ENCODE results near the gene EME2. TPM values are rescaled to one million over a fixed set of nuclear protein-coding genes. Genes with fewer than 3 reads are reported as not detected.

EME2 gene
- total and polyA plus RNA-seq, 2 of the 13 experiments (the other 11 are each of a cell fraction or from before 2014, with no cell fraction given), result 4.4 to 7.6 TPM

DNA sequence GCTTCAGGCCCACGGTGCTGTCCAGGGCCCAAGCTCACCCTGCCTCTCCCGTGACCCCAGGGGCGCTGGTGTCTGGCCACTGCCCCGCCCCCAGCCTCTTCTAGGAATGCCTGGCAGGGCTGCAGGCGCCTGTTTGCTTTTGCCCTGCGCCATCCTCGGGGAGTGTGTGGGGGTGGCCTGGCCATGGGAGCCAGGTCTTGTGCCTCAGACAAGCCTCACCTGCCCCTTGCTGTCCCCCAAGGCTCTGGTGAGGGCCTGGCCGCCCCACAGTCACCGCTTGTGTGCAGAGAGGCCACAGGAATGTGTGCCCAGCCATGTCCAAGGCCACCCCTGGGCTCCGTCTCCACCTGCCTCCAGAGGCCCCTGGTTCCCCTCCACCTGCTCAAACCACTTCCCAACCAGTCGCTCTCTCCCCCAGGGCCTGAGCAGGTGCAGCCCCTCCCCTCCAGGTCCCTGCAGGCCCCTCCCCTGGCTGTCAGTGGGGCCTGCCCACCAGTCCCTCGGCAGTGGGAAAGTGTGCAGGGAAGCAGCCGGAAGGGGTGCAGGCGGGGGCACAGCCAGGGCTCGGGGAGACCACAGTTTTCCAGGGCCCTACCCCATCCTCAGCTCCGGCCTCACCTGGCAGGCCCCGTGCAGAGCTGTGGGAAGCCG, 21.7 kb downstream of the EME2 start (continued):
- TF ChIP-seq, protein P1, sequence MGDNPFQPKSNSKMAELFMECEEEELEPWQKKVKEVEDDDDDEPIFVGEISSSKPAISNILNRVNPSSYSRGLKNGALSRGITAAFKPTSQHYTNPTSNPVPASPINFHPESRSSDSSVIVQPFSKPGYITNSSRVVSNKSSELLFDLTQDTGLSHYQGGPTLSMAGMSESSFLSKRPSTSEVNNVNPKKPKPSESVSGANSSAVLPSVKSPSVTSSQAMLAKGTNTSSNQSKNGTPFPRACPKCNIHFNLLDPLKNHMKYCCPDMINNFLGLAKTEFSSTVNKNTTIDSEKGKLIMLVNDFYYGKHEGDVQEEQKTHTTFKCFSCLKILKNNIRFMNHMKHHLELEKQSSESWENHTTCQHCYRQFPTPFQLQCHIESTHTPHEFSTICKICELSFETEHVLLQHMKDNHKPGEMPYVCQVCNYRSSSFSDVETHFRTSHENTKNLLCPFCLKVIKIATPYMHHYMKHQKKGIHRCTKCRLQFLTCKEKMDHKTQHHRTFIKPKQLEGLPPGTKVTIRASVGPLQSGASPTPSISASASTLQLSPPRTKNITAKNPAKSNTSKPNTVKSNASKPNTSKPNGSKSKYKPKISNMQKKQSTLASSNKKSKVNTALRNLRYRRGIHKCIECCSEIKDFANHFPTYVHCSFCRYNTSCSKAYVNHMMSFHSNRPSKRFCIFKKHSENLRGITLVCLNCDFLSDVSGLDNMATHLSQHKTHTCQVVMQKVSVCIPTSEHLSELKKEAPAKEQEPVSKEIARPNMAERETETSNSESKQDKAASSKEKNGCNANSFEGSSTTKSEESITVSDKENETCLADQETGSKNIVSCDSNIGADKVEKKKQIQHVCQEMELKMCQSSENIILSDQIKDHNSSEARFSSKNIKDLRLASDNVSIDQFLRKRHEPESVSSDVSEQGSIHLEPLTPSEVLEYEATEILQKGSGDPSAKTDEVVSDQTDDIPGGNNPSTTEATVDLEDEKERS (CRISPR knock-in tag; IDR thresholded peaks at IDR 0.05), result peak; percentile 33; the same call in 1 of the 2 replicates
- TF ChIP-seq HOXA7 (CRISPR knock-in tag; IDR thresholded peaks at IDR 0.05) (no peak), PRMT3 (CRISPR knock-in tag; IDR thresholded peaks at IDR 0.05; ENCODE audit: borderline replicate concordance, low read depth) (no peak), TOE1 (CRISPR knock-in tag; IDR thresholded peaks at IDR 0.05) (no peak), ZFP90 (CRISPR knock-in tag; IDR thresholded peaks at IDR 0.05; ENCODE audit: borderline replicate concordance) (peak; percentile 48; the same call in 1 of the 2 replicates), TAF1 (CRISPR knock-in tag; IDR thresholded peaks at IDR 0.05) (no peak; the same call in 1 of the 2 replicates), SP140L (CRISPR knock-in tag; IDR thresholded peaks at IDR 0.05; ENCODE audit: borderline replicate concordance) (no peak), ZNF335 (CRISPR knock-in tag; IDR thresholded peaks at IDR 0.05) (0 out of 2 replicates have a peak, but pooled peaks have one; percentile 18), ZNF619 (CRISPR knock-in tag; IDR thresholded peaks at IDR 0.05) (no peak), ZNF550 (CRISPR knock-in tag; IDR thresholded peaks at IDR 0.05; ENCODE audit: borderline replicate concordance) (no peak), ZHX1 (CRISPR knock-in tag; IDR thresholded peaks at IDR 0.05; ENCODE audit: low read depth) (no peak), ZNF143 (CRISPR knock-in tag; IDR thresholded peaks at IDR 0.05) (no peak), YY1 (IDR thresholded peaks at IDR 0.05; ENCODE audit: insufficient read depth, insufficient replicate concordance, low read depth, low read length) (no peak)
- TF ChIP-seq, protein P2, sequence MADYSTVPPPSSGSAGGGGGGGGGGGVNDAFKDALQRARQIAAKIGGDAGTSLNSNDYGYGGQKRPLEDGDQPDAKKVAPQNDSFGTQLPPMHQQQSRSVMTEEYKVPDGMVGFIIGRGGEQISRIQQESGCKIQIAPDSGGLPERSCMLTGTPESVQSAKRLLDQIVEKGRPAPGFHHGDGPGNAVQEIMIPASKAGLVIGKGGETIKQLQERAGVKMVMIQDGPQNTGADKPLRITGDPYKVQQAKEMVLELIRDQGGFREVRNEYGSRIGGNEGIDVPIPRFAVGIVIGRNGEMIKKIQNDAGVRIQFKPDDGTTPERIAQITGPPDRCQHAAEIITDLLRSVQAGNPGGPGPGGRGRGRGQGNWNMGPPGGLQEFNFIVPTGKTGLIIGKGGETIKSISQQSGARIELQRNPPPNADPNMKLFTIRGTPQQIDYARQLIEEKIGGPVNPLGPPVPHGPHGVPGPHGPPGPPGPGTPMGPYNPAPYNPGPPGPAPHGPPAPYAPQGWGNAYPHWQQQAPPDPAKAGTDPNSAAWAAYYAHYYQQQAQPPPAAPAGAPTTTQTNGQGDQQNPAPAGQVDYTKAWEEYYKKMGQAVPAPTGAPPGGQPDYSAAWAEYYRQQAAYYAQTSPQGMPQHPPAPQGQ (CRISPR knock-in tag; IDR thresholded peaks at IDR 0.05; ENCODE audit: borderline replicate concordance), result no peak
- TF ChIP-seq, protein P3, sequence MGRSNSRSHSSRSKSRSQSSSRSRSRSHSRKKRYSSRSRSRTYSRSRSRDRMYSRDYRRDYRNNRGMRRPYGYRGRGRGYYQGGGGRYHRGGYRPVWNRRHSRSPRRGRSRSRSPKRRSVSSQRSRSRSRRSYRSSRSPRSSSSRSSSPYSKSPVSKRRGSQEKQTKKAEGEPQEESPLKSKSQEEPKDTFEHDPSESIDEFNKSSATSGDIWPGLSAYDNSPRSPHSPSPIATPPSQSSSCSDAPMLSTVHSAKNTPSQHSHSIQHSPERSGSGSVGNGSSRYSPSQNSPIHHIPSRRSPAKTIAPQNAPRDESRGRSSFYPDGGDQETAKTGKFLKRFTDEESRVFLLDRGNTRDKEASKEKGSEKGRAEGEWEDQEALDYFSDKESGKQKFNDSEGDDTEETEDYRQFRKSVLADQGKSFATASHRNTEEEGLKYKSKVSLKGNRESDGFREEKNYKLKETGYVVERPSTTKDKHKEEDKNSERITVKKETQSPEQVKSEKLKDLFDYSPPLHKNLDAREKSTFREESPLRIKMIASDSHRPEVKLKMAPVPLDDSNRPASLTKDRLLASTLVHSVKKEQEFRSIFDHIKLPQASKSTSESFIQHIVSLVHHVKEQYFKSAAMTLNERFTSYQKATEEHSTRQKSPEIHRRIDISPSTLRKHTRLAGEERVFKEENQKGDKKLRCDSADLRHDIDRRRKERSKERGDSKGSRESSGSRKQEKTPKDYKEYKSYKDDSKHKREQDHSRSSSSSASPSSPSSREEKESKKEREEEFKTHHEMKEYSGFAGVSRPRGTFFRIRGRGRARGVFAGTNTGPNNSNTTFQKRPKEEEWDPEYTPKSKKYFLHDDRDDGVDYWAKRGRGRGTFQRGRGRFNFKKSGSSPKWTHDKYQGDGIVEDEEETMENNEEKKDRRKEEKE (IDR thresholded peaks at IDR 0.05), result no peak
- TF ChIP-seq, protein P4, sequence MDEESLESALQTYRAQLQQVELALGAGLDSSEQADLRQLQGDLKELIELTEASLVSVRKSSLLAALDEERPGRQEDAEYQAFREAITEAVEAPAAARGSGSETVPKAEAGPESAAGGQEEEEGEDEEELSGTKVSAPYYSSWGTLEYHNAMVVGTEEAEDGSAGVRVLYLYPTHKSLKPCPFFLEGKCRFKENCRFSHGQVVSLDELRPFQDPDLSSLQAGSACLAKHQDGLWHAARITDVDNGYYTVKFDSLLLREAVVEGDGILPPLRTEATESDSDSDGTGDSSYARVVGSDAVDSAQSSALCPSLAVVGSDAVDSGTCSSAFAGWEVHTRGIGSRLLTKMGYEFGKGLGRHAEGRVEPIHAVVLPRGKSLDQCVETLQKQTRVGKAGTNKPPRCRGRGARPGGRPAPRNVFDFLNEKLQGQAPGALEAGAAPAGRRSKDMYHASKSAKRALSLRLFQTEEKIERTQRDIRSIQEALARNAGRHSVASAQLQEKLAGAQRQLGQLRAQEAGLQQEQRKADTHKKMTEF (CRISPR knock-in tag; IDR thresholded peaks at IDR 0.05), result peak; percentile 66; the same call in 1 of the 2 replicates

Measured in HepG2 (cell line).